HG03066 (cell line): ENCODE measurements around the gene ARL15.
A peak's percentile ranks its signal among the peaks of the same experiment; 100 is the strongest.

Experiments used
- ATAC-seq: cut with Tn5 transposase; IDR thresholded peaks from one replicate; pipeline ENCODE4 v1.9.1; 2021; ENCODE audit warnings: low read depth; ENCODE audit not compliant: unreplicated experiment

Gene ARL15

GRCh38 chr5:54215233-54215736 is 95.1 kb downstream of the ARL15 start:
- ATAC-seq, result no peak

GRCh38 chr5:54214722-54215121 is 95.7 kb downstream of the ARL15 start:
- no peak for ATAC-seq

GRCh38 chr5:54212331-54212730 is 98.0 kb downstream of the ARL15 start:
- no peak for ATAC-seq

GRCh38 chr5:54211912-54212311 is 98.5 kb downstream of the ARL15 start:
- no peak for ATAC-seq

DNA sequence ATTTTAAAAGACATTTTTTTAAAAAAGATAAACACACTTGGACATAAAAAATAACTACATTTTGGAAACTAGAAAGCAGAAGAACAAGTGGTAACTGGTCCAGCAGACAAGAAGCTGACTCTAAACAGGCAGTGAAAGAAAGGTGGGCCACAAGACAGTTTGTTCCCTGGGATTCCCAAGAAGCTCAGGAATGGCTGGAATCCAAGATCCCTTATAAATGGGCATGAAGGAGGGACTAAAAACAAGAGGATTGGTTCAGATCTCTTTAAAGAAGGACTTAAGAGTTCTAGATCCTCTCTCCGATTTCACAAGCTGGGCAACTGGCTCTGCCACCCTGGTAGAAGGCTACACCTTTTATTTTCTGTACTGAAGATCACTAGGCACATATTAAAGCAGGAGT is 102.8 kb downstream of the ARL15 start:
- no peak for ATAC-seq

- peak; percentile 85 for ATAC-seq
Observed at GRCh38 chr5:54206580-54207229, 103.7 kb downstream of the ARL15 start.

GRCh38 chr5:54205918-54206317 is 104.5 kb downstream of the ARL15 start:
- ATAC-seq, result no peak

- no peak for ATAC-seq
Observed at GRCh38 chr5:54205453-54205852, 104.9 kb downstream of the ARL15 start.

GRCh38 chr5:54197018-54197417 is 113.4 kb downstream of the ARL15 start:
- ATAC-seq, result no peak

DNA sequence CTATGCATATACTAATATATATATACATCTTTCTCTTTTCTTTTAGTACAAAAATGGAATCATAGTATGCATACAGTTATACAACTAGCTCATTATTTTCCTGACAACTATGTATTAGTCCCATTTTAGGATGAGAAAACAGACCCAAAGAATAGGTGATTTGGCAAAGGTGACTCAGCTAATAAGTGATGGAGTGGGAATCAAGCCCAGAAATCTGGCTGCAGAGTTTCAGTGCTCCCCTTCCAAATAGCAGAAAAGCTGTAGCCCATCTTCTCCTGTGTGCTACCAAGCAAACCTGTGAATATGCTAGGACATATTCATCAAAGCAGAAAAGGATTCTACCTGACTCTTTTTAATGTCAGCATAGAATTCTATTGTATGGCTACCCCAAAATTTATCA is 114.7 kb downstream of the ARL15 start:
- ATAC-seq, result no peak

DNA sequence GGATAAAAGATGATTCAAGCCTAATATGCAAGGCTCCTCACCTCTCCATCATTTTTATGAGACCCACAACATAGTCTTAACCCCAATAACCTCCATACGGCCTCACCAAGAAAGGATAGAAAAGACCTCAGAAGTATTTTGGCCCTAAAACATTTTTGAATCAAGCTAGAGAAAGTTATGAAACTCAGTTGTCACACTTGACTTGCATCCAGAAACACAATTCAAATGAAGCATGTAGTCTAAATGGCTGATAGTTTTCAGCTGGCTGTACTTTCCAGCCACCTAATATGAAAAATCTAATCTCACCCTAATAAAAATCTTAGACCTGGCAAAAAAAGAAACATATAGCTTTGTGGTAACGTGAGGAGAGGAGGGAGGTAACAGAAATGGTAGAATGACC is 116.1 kb downstream of the ARL15 start:
- ATAC-seq, result no peak

- no peak for ATAC-seq
Observed at GRCh38 chr5:54187694-54188093, 122.7 kb downstream of the ARL15 start.

DNA sequence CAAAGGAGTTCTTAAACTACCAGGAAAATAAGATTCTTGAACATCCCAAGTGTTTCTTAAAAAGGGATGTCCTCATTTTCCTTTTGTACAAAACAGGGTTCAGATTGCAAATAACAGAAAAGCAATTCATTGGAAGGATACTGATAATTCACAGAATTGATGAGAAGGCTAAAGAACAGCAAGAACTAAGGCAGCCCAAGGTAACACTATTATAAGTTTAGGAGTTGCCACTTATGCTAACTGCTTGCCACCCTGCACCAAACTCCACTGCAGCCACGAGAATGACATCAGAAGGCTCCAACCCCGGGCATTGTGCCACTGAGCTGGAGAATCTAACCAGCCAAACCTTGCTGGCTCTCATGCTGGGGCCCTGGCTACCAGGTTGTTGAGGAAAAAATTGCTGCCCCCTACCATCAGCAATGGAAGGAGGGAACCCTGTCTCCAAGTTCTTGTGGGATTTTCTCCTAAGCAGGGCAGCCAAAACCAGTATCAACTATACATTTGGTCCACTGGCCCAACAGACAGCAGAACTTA is 123.4 kb downstream of the ARL15 start:
- no peak for ATAC-seq

GRCh38 chr5:54186108-54186507 is 124.3 kb downstream of the ARL15 start:
- ATAC-seq, result no peak

DNA sequence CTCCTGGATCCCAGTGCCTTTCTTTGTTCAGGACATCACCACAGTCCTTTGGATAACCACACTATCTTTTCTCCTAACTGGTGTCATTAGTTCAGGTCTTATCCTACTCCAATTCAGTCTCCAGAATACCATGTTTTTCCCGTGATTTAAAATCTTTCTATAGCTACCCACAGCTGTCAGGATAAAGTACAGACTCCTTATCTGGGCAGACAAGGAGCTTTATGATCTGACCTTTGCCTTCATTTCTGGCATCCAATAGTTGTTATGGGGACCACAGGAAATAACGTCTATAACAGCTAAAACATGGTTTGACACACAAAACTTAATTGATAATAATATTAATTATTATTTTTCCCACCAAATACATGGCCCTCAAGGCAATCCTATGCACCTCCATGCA is 125.6 kb downstream of the ARL15 start:
- ATAC-seq, result no peak

GRCh38 chr5:54180630-54181031 is 129.7 kb downstream of the ARL15 start:
- no peak for ATAC-seq

DNA sequence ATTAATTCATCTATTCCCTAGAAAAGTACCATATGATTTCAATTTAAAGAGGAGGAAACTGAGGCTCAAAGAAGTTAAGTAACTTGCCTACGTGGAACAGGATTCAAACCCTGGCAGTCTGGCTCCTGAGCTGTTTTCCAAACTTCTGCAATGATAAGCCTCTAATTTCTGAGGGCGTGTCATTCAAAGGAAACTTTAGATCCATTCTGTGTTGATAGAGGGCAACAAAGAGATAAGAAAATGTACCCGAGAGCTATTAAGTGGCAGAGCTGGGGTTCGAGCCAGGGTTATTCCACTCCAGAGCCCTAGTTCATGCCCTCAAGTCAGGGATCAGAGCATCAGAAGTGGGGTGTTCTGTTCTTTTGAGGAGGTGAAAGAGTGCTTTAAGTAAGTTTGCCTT is 131.4 kb downstream of the ARL15 start:
- ATAC-seq, result no peak

- ATAC-seq, result no peak
Observed at GRCh38 chr5:54178207-54178606, 132.2 kb downstream of the ARL15 start.

DNA sequence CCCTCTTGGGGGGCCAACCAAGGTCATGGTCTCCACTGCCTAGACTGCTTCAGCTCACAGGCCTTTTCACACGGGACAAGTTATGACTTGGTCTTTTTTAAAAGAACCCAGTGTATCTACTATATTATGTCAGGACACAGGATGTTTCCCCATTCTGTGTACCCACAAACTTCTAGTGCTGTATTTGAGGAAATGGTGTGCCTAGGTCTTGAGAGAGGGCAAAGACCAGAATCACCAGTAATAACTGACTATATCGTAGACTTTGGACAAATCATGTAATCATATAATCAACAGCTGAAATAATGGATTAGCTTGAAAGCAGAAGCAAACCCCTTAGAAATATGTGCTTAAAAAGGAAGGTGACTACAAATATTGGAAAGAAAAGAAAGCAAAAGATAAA is 133.3 kb downstream of the ARL15 start:
- no peak for ATAC-seq

DNA sequence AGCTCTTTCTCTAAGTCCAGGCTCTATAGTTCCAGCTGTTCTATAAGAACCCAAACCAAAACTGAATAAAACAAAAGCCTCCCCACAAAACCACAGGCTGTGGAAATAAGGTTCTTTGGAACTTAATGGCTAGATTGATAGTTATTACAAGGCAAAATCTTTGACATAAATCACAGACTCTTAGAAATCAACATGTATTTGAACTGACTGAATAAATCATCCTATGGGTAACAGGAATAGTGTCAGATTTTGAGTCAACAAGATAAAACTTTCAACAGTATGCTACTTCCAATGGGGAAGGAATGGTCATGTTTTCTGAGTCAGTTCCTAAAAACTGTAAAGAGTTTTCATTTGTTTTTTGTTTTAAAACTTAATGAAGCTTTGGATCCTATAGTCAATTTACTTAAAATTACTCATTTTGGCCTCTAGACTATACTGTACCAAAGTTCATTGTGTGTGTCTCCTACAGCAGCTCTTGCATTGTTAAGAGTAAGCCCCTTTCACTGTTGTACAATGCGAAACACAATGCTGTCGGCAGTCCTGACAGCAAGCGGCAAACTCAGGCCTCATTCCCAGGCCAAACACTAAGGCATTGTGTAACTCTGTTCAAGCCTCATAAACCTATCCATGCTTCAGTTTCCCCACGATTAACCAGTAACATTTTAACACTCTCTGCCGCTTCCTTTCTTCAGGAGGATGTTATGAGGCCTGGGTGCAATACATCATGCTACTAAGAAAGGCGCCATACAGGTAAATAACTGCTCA is 134.1 kb downstream of the ARL15 start:
- ATAC-seq, result no peak

GRCh38 chr5:54173251-54173650 is 137.1 kb downstream of the ARL15 start:
- no peak for ATAC-seq
